MCF 10A (cell line): ENCODE data around the gene ANKRD6. TPM values are rescaled to one million over a fixed set of nuclear protein-coding genes. Genes with fewer than 3 reads are reported as not detected.
A peak's percentile ranks its signal among the peaks of the same experiment; 100 is the strongest.

Experiments
- BruUV-seq: library from RNA; stranded (reverse); fragments of 400-500 nt; replicated peaks from 2 replicates; lab custom pipeline; 2021; lab: Mats Ljungman, UMichigan
- CTCF ChIA-PET: fragments of 300-600 bp; sonication (Branson Sonifier 250); formaldehyde crosslinking; extraction: SDS; loops from one replicate; lab custom pipeline; 2021; ENCODE audit warnings: antibody characterized with exemption, inconsistent platforms; lab: Yijun Ruan, JAX
- POLR2A ChIA-PET: fragments of 300-600, 350-650 bp; sonication (Branson Sonifier 250); formaldehyde crosslinking; extraction: SDS; loops from one replicate; lab custom pipeline; 2020; ENCODE audit warnings: antibody characterized with exemption, inconsistent platforms; lab: Yijun Ruan, JAX
- DNase-seq: peaks from one replicate; pipeline ENCODE4 v3.0.0-alpha.2; 2018; ENCODE audit not compliant: unreplicated experiment
- H3K27ac Mint-ChIP-seq: one replicate; pipeline ENCODE4 v1.8.0; 2022; ENCODE audit warnings: mild to moderate bottlenecking, low read depth, mixed read lengths; ENCODE audit not compliant: unreplicated experiment
- H3K27me3 Mint-ChIP-seq: one replicate; pipeline ENCODE4 v1.8.0; 2022; ENCODE audit warnings: mixed read lengths; ENCODE audit not compliant: insufficient read depth, unreplicated experiment
- H3K36me3 Mint-ChIP-seq: one replicate; pipeline ENCODE4 v1.8.0; 2022; ENCODE audit warnings: mild to moderate bottlenecking, moderate library complexity, mixed read lengths; ENCODE audit not compliant: insufficient read depth, unreplicated experiment
- H3K4me1 Mint-ChIP-seq: one replicate; pipeline ENCODE4 v1.8.0; 2022; ENCODE audit warnings: mixed read lengths; ENCODE audit not compliant: insufficient read depth, unreplicated experiment
- H3K4me3 Mint-ChIP-seq: one replicate; pipeline ENCODE4 v1.8.0; 2022; ENCODE audit warnings: mild to moderate bottlenecking, moderate library complexity, mixed read lengths; ENCODE audit not compliant: unreplicated experiment
- H3K9me3 Mint-ChIP-seq: one replicate; pipeline ENCODE4 v1.8.0; 2022; ENCODE audit warnings: mixed read lengths; ENCODE audit not compliant: unreplicated experiment
- intact Hi-C: fragments of 100-400 bp; cut with micrococcal nuclease; formaldehyde crosslinking; loops from 2 replicates; pipeline ENCODE4 v1.14.1; 2022
- total RNA-seq: library from RNA; stranded (reverse); gene quantifications from 2 replicates; pipeline ENCODE4 v1.2.3, GENCODE V29; 2022
- TF ChIP-seq, protein P1 (sequence below): fragments of 200-600 bp; IDR thresholded peaks from one replicate; pipeline ENCODE4 v1.8.0; 2022; ENCODE audit warnings: antibody characterized with exemption, mild to moderate bottlenecking; ENCODE audit not compliant: unreplicated experiment

Gene ANKRD6
- total RNA-seq, 1 experiment from 2014 or later = 2.1 TPM

DNA sequence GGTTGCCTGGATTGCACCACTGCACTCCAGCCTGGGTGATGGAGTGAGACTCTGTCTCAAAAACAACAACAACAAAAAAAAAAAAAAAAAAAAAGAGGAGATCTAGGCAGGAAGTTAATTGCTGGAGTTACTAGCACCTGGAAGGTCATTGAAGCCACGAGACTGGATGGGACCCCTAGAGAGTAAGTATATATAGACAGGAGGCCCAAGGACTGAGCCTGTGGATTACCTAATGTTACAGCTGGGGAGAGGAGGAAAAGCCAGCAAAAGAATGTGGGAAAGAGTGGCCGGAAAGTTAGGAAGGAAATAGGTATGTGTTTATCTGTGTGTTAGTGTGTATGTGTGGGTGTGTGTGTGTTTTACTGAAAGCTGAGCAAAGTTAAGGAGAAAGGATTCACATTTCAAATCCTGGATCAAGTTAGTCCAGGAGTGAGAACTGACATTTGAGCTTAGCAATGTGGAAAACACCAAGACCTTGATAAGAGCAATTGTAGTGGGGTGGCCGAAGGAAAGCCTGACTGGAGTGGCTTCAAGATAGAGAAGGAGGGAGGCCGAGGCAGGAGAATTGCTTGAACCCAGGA lies 38.4 kb downstream of the ANKRD6 start:
- intact Hi-C loops = no loop called here
- BruUV-seq = no TSS peak

DNA sequence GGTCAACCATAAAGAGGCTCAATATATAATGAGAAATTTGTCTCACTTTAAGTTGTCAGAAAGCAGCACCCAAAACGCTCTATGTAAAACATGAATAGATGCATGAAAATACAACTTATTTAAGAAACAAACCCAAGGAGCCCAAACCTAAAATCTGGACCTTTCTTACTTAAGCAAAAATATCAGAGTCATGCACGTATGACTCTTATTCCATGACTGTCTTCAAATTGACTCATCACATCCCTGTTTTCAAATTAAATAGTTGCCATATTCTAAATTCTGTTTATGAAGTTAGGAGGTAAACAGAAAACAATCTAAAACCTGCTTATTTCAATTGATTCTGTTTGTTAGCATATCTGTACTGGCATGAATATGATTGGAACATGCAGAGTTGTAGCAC lies 42.1 kb downstream of the ANKRD6 start:
- ChIA-PET CTCF (no interaction called here), POLR2A (no interaction called here)
- H3K4me3 Mint-ChIP-seq = peak overlapping the region; percentile 33
- no peaks in the 10 kb centered on the region for H3K36me3 Mint-ChIP-seq
- peaks cover 19% of the 10 kb centered on the region for H3K27me3 Mint-ChIP-seq
- peaks cover 6% of the 10 kb centered on the region for H3K4me1 Mint-ChIP-seq
- intact Hi-C loops = no loop called here
- no peak overlapping the region for H3K27ac Mint-ChIP-seq
- DNase-seq = no peak
- no peaks in the 10 kb centered on the region for H3K9me3 Mint-ChIP-seq
- BruUV-seq = no TSS peak
- TF ChIP-seq, protein P1, sequence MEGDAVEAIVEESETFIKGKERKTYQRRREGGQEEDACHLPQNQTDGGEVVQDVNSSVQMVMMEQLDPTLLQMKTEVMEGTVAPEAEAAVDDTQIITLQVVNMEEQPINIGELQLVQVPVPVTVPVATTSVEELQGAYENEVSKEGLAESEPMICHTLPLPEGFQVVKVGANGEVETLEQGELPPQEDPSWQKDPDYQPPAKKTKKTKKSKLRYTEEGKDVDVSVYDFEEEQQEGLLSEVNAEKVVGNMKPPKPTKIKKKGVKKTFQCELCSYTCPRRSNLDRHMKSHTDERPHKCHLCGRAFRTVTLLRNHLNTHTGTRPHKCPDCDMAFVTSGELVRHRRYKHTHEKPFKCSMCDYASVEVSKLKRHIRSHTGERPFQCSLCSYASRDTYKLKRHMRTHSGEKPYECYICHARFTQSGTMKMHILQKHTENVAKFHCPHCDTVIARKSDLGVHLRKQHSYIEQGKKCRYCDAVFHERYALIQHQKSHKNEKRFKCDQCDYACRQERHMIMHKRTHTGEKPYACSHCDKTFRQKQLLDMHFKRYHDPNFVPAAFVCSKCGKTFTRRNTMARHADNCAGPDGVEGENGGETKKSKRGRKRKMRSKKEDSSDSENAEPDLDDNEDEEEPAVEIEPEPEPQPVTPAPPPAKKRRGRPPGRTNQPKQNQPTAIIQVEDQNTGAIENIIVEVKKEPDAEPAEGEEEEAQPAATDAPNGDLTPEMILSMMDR = no peak

More for the DNA sequence above, 38.4 kb downstream of the ANKRD6 start:
- H3K4me1 Mint-ChIP-seq = peaks cover 6% of the 10 kb centered on the region
- TF ChIP-seq, protein P1 = no peak
- ChIA-PET POLR2A (no interaction called here), CTCF (interaction anchor here (0.7 to 0.9 kb wide), 2 partner anchors 47 to 51 kb away, joined by 5 read pairs; no protein-coding TSS in a partner anchor)
- no peak for DNase-seq
- H3K4me3 Mint-ChIP-seq = no peak overlapping the region
- no peak overlapping the region for H3K27ac Mint-ChIP-seq
- no peaks in the 10 kb centered on the region for H3K9me3 Mint-ChIP-seq
- peaks cover 38% of the 10 kb centered on the region for H3K27me3 Mint-ChIP-seq
- H3K36me3 Mint-ChIP-seq = no peaks in the 10 kb centered on the region

DNA sequence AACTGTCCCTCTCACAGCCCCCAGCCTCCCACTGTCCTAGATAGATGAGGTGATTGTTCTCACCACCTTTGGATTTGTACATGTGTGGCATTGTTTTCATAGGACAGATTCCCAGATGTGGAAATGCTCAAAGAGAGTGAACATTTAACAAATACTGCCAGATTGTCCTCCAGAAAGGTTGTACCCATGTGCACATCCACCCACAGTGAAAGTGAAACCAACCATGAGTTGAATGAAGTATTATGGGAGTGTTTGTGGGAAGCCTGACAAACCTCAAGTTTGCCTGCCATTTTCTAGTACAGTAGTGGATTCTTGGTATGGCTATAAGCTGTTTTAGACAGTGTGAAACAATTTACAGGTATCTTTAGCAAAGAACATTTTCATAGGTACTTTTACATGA lies 42.7 kb downstream of the ANKRD6 start:
- DNase-seq = peak; percentile 55
- TF ChIP-seq, protein P1 = no peak
- POLR2A ChIA-PET = no interaction called here
- H3K4me3 Mint-ChIP-seq = peak overlapping the region; percentile 33
- no peak overlapping the region for H3K27ac Mint-ChIP-seq
- intact Hi-C loops = no loop called here
- CTCF ChIA-PET = no interaction called here
- H3K9me3 Mint-ChIP-seq = no peaks in the 10 kb centered on the region
- peaks cover 14% of the 10 kb centered on the region for H3K27me3 Mint-ChIP-seq
- H3K4me1 Mint-ChIP-seq = peaks cover 6% of the 10 kb centered on the region
- no peaks in the 10 kb centered on the region for H3K36me3 Mint-ChIP-seq
- no TSS peak for BruUV-seq

DNA sequence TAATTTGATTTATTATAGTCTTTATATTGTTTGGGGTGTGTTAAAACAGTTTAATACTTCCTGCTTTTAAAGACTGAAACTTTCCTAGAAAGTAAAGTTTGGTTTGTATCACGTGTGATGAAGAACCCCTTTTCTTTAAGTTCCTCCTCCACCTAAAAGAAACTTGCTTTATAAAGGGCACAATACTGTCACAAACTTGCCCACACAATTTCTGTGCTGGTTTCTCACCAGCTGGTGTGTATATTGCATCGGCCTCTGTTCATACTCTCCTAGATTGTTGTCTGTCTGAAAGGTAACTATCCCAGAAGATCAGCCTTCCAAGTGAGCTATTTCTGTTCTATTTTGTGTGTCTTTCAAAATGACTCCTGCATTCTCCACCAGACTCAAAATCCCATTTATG lies 46.9 kb downstream of the ANKRD6 start:
- Mint-ChIP-seq H3K9me3 (no peaks in the 10 kb centered on the region), H3K27me3 (peaks cover 31% of the 10 kb centered on the region), H3K4me3 (no peak overlapping the region), H3K4me1 (peaks cover 6% of the 10 kb centered on the region), H3K36me3 (no peaks in the 10 kb centered on the region), H3K27ac (no peak overlapping the region)
- TF ChIP-seq, protein P1 = no peak
- intact Hi-C loops = no loop called here
- POLR2A ChIA-PET = no interaction called here
- DNase-seq = no peak
- CTCF ChIA-PET = interaction anchor here (0.6 kb wide), 1 partner anchor 29 kb away, joined by 3 read pairs; no protein-coding TSS in a partner anchor
- no TSS peak for BruUV-seq
